Activated naive CD8-positive, alpha-beta T cell treated with anti-CD3 and anti-CD28 coated beads for 36 hours (primary cell): ENCODE measurements around the gene ZIC2. TPM values are rescaled to one million over a fixed set of nuclear protein-coding genes. Genes with fewer than 3 reads are reported as not detected.

ENCODE experiments used
- total RNA-seq, 2 experiments: library from RNA; stranded (reverse); gene quantifications; one replicate each; pipeline ENCODE4 v1.2.3, GENCODE V29; 2021

Gene ZIC2
- total RNA-seq, 2 experiments from 2014 or later: not detected

Other genes starting within 250 kb of the ZIC2 start
- not detected for gene ZIC5, start 10.0 kb upstream of the ZIC2 start, total RNA-seq
- gene PCCA, start 107.3 kb downstream of the ZIC2 start, total RNA-seq: 1 to 10 TPM; 6.9 to 8.3 TPM